GM21717 (cell line): ENCODE data around the gene ENTPD1.
A peak's percentile ranks its signal among the peaks of the same experiment; 100 is the strongest.
"Not testable (repeated sequence)": the region's sequence is repeated elsewhere in the genome, so short reads cannot be mapped to it uniquely, and the experiment has no call there.

Source experiments
- ATAC-seq: cut with Tn5 transposase; IDR thresholded peaks from one replicate; pipeline ENCODE4 v1.9.1; 2021; ENCODE audit warnings: mild to moderate bottlenecking, moderate library complexity; ENCODE audit not compliant: unreplicated experiment

The ENTPD1 gene

GRCh38 chr10:95907456-95908253 lies 151.7 kb downstream of the ENTPD1 start, which contains the start of gene CC2D2B:
Gene CC2D2B (plus strand): TSS chr10:95907975. CDS start chr10:95911324, 3,349 bp downstream.
- ATAC-seq: peak; percentile 91

DNA sequence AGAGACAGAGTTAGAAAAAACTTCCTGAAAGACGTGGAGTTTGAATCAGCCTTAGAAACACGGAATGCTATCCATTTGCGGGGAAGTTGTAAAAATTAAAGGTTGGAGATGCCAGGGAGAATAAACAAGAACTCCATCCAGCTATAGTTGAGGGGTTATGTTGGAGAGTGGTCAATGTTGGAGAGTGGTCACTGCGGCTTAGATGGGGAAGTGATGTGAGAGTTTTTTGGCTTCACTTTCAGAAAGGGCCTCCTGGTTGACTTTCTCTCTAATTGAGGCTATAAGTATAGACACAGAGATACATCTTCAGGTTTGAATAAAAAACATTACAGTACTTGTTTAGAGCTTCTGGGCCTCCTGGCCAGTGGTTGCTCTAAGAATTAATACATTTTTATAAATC lies 152.5 kb downstream of the ENTPD1 start:
- no peak for ATAC-seq

- ATAC-seq: no peak
Observed at GRCh38 chr10:95909561-95909960, 153.6 kb downstream of the ENTPD1 start.

- ATAC-seq: not testable (repeated sequence)
Observed at GRCh38 chr10:95916039-95916438, 160.1 kb downstream of the ENTPD1 start.
